T-cell (primary cell): ENCODE data around the gene ADGRE3. TPM values are rescaled to one million over a fixed set of nuclear protein-coding genes. Genes with fewer than 3 reads are reported as not detected.
A peak's percentile ranks its signal among the peaks of the same experiment; 100 is the strongest.

Source experiments
- ATAC-seq, 4 experiments: fragments of 200-7000 bp in 3 of 4; fragments of 150-1000 bp in 1 of 4; cut with Tn5 transposase; replicated peaks in 1 of 4; 1 replicate in 3 of 4; 2 replicates in 1 of 4; pipeline ENCODE4 v1.10.0; 2021; ENCODE audit warnings: moderate library complexity in 3 of 4, mild to moderate bottlenecking in 2 of 4, moderate number of reproducible peaks in 1 of 4
- CTCF ChIA-PET, 2 donors: fragments of 300-600 bp; sonication (Branson Sonifier 250); formaldehyde crosslinking; loops; one replicate each; lab custom pipeline; 2022; ENCODE audit warnings: antibody characterized with exemption in 2 of 2; lab: Charles Lee
- POLR2A ChIA-PET, 2 donors: fragments of 300-600 bp; sonication (Branson Sonifier 250); formaldehyde crosslinking; loops; one replicate each; lab custom pipeline; 2022; ENCODE audit warnings: antibody characterized with exemption in 2 of 2; lab: Charles Lee
- DNase-seq, 35 experiments: peaks; one replicate each; pipeline versions ENCODE4 v3.0.0 to v3.0.0-alpha.2; 2013 to 2023
- H3K27ac ChIP-seq: one replicate; pipeline ENCODE4 v1.5.1; 2013; ENCODE audit warnings: low read length
- H3K27me3 ChIP-seq, 2 experiments: replicated peaks in 1 of 2; 1 replicate in 1 of 2; 2 replicates in 1 of 2; pipeline versions ENCODE4 v1.6.1 to v1.7.0; 2013; ENCODE audit warnings: low read length in 1 of 2, mixed read lengths in 1 of 2; ENCODE audit not compliant: control insufficient read depth in 2 of 2, insufficient read depth in 2 of 2; ENCODE audit errors: extremely low read depth in 1 of 2
- H3K36me3 ChIP-seq, 2 donors: 1 replicate in 1 of 2; 2 replicates in 1 of 2; pipeline versions ENCODE4 v1.6.1 to v1.7.0; 2013; ENCODE audit warnings: low read length in 1 of 2; ENCODE audit not compliant: control insufficient read depth in 2 of 2, insufficient read depth in 1 of 2; ENCODE audit errors: extremely low read depth in 1 of 2
- H3K4me1 ChIP-seq, 2 experiments: 1 replicate in 1 of 2; 2 replicates in 1 of 2; pipeline versions ENCODE4 v1.6.1 to v1.7.0; 2013; ENCODE audit warnings: low read length in 2 of 2, mixed read lengths in 1 of 2; ENCODE audit not compliant: insufficient read depth in 2 of 2, control insufficient read depth in 1 of 2; ENCODE audit errors: extremely low read depth in 1 of 2
- H3K4me3 ChIP-seq, 2 donors: 1 replicate in 1 of 2; 2 replicates in 1 of 2; pipeline versions ENCODE4 v1.5.1 to v1.7.0; 2013; ENCODE audit warnings: mild to moderate bottlenecking in 2 of 2, low read length in 1 of 2, moderate library complexity in 1 of 2; ENCODE audit not compliant: control insufficient read depth in 1 of 2; ENCODE audit errors: extremely low read depth in 1 of 2
- H3K9me3 ChIP-seq: 2 replicates; pipeline ENCODE4 v1.7.0; 2013
- H3K27ac Mint-ChIP-seq, 2 donors: one replicate each; pipeline ENCODE4 v1.8.0; 2020 to 2021; ENCODE audit warnings: mild to moderate bottlenecking in 2 of 2, mixed read lengths in 2 of 2
- H3K27me3 Mint-ChIP-seq, 2 donors: one replicate each; pipeline ENCODE4 v1.8.0; 2021 to 2022; ENCODE audit warnings: mixed read lengths in 2 of 2
- H3K36me3 Mint-ChIP-seq: one replicate; pipeline ENCODE4 v1.8.0; 2021; ENCODE audit warnings: mixed read lengths
- H3K4me1 Mint-ChIP-seq, 3 donors: one replicate each; pipeline ENCODE4 v1.8.0; 2020 to 2022; ENCODE audit warnings: mixed read lengths in 3 of 3, mild to moderate bottlenecking in 1 of 3
- H3K4me3 Mint-ChIP-seq, 3 donors: one replicate each; pipeline ENCODE4 v1.8.0; 2020 to 2022; ENCODE audit warnings: mild to moderate bottlenecking in 3 of 3, mixed read lengths in 3 of 3, moderate library complexity in 3 of 3
- H3K9me3 Mint-ChIP-seq, 3 donors: one replicate each; pipeline ENCODE4 v1.8.0; 2020 to 2022; ENCODE audit warnings: mixed read lengths in 3 of 3
- WGBS: methylation state at CpG from one replicate; pipeline ENCODE4 v1.1.5; 2013; ENCODE audit warnings: missing lambda C conversion rate; ENCODE audit not compliant: insufficient coverage; 5-methylcytosine and 5-hydroxymethylcytosine counted together
- total RNA-seq, 35 experiments: library from RNA in 6 of 35; stranded (reverse) in 6 of 35; fragments of 120-200 nt in 1 of 35; gene quantifications; one replicate each; pipeline versions ENCODE4 v1.2.1 to v1.2.4 and lab custom pipeline; 2013 to 2026

The ADGRE3 gene
- total RNA-seq, 5 donors from 2014 or later (not counting 1 experiment from before 2014, with no cell fraction given): not detected

- H3K36me3 ChIP-seq: no peaks in the 10 kb centered on the region
- Mint-ChIP-seq H3K36me3 (no peaks in the 10 kb centered on the region), H3K4me1 (peaks cover 0 to 6% (median 0%) of the 10 kb centered on the region in 3 donors), H3K9me3 (no peaks in the 10 kb centered on the region), H3K27me3 (peaks cover 0 to 4% of the 10 kb centered on the region in 2 donors), H3K27ac (peak within 1 kb of the TSS in 1 of 2 donors; percentile 31), H3K4me3 (peak within 1 kb of the TSS in 1 of 3 donors; percentile 79)
- ATAC-seq: no peak
- no peaks in the 10 kb centered on the region for H3K27me3 ChIP-seq
- no peaks in the 10 kb centered on the region for H3K9me3 ChIP-seq
- ChIA-PET POLR2A (no interaction called here), CTCF (no interaction called here)
- no peak within 1 kb of the TSS for H3K4me3 ChIP-seq
- 36% methylated on average over 4 of the region's 6 CpGs for WGBS
- DNase-seq: peak in 1 of 35 experiments; percentile 21
- H3K27ac ChIP-seq: no peak within 1 kb of the TSS
- H3K4me1 ChIP-seq: no peaks in the 10 kb centered on the region
Measured at GRCh38 chr19:14582894-14583340, 91.7 kb downstream of the ADGRE3 start, which contains the start of gene CLEC17A. CLEC17A (plus strand) TSS chr19:14583084; CDS start chr19:14583161, 77 bp downstream.

- no peak for ATAC-seq
Measured at GRCh38 chr19:14580623-14581237, 93.9 kb downstream of the ADGRE3 start.

GRCh38 chr19:14577885-14578427 is 96.7 kb downstream of the ADGRE3 start:
- CTCF ChIA-PET: interaction anchor here in 1 of 2 donors (1.1 kb wide), 1 partner anchor 107 kb away, joined by 3 read pairs; no protein-coding TSS in a partner anchor
- Mint-ChIP-seq H3K27ac (no peak overlapping the region), H3K4me1 (peaks cover 6 to 14% (median 12%) of the 10 kb centered on the region in 3 donors), H3K36me3 (no peaks in the 10 kb centered on the region), H3K9me3 (no peaks in the 10 kb centered on the region), H3K27me3 (no peaks in the 10 kb centered on the region), H3K4me3 (no peak overlapping the region)
- H3K27ac ChIP-seq: no peak overlapping the region
- H3K4me1 ChIP-seq: peaks cover 0 to 6% of the 10 kb centered on the region in 2 experiments
- H3K36me3 ChIP-seq: no peaks in the 10 kb centered on the region
- H3K27me3 ChIP-seq: no peaks in the 10 kb centered on the region
- DNase-seq (no peak), ATAC-seq (no peak)
- H3K9me3 ChIP-seq: no peaks in the 10 kb centered on the region
- POLR2A ChIA-PET: interaction anchor here in 1 of 2 donors (0.6 kb wide), 1 partner anchor 116 kb away, joined by 4 read pairs; no protein-coding TSS in a partner anchor
- H3K4me3 ChIP-seq: no peak overlapping the region
- WGBS: 68% methylated on average over 3 of the region's 6 CpGs

More at GRCh38 chr19:14580623-14581237, 93.9 kb downstream of the ADGRE3 start:
- no peaks in the 10 kb centered on the region for H3K27me3 Mint-ChIP-seq
- Histone ChIP-seq H3K27me3 (no peaks in the 10 kb centered on the region), H3K4me1 (no peaks in the 10 kb centered on the region), H3K36me3 (no peaks in the 10 kb centered on the region), H3K4me3 (no peak overlapping the region), H3K27ac (no peak overlapping the region), H3K9me3 (no peaks in the 10 kb centered on the region)
- CTCF ChIA-PET: no interaction called here
- POLR2A ChIA-PET: no interaction called here
- no peaks in the 10 kb centered on the region for H3K36me3 Mint-ChIP-seq
- no CpG with 5 or more reads among the region's 6 CpGs for WGBS
- no peaks in the 10 kb centered on the region for H3K9me3 Mint-ChIP-seq
- no peak for DNase-seq
- no peak overlapping the region for H3K27ac Mint-ChIP-seq
- H3K4me3 Mint-ChIP-seq: no peak overlapping the region
- H3K4me1 Mint-ChIP-seq: peaks cover 0 to 8% (median 0%) of the 10 kb centered on the region in 3 donors

DNA sequence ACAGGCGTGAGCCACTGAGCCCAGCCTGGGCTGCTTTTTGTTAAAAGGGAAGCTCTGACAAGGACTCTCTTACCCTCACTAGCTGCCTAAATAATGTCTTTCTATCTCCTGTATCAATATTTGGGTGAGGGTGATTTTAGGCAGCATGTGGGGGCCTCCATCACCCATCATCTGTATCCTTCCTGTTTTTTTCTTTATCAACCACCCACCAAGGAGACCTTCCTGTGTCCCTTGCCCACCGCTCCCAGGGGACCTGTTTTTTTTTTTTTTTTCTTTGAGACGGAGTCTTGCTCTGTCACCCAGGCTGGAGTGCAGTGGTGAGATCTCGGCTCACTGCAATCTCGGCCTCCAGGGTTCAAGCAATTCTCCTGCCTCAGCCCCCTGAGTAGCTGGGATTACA is 97.4 kb downstream of the ADGRE3 start:
- H3K4me3 ChIP-seq: no peak overlapping the region
- H3K27me3 ChIP-seq: no peaks in the 10 kb centered on the region
- no peaks in the 10 kb centered on the region for H3K9me3 Mint-ChIP-seq
- peaks cover 6 to 13% (median 12%) of the 10 kb centered on the region in 3 donors for H3K4me1 Mint-ChIP-seq
- H3K4me3 Mint-ChIP-seq: no peak overlapping the region
- no peak overlapping the region for H3K27ac Mint-ChIP-seq
- no peak overlapping the region for H3K27ac ChIP-seq
- ATAC-seq (no peak), DNase-seq (no peak)
- CTCF ChIA-PET: interaction anchor here (0.6 to 1.1 kb wide), 3 partner anchors 95 to 831 kb away, joined by 3 to 4 read pairs (median 3); no protein-coding TSS in a partner anchor
- H3K27me3 Mint-ChIP-seq: no peaks in the 10 kb centered on the region
- H3K36me3 ChIP-seq: no peaks in the 10 kb centered on the region
- POLR2A ChIA-PET: interaction anchor here in 1 of 2 donors (0.6 kb wide), 1 partner anchor 116 kb away, joined by 4 read pairs; no protein-coding TSS in a partner anchor
- H3K36me3 Mint-ChIP-seq: no peaks in the 10 kb centered on the region
- H3K4me1 ChIP-seq: peaks cover 0 to 9% of the 10 kb centered on the region in 2 experiments
- no peaks in the 10 kb centered on the region for H3K9me3 ChIP-seq
- no CpG with 5 or more reads among the region's 5 CpGs for WGBS

DNA sequence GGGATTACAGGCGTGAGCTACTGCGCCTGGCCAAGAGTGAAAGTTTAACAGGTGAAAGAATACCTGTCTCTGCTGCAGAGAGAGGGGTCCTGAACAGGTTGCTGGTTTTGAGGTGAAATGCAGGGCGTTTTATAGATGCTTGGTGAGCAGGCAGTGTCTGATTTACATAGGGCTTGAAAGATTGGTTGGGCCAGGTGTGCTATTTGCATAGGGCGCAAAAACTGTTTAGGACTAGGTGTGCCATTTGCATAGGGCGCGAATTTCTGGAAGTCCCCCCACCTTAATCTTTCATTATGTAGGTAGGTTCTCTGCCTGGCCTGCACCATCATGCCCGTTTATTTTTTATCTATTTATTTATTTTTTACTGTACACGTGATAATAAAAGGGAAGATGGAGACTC is 98.3 kb downstream of the ADGRE3 start:
- Histone ChIP-seq H3K27ac (no peak overlapping the region), H3K36me3 (no peaks in the 10 kb centered on the region), H3K27me3 (peaks cover 0 to 4% of the 10 kb centered on the region in 2 experiments), H3K4me1 (peaks cover 0 to 16% of the 10 kb centered on the region in 2 experiments), H3K4me3 (no peak overlapping the region), H3K9me3 (no peaks in the 10 kb centered on the region)
- no peaks in the 10 kb centered on the region for H3K27me3 Mint-ChIP-seq
- WGBS: 100% methylated on average over 2 of the region's 8 CpGs
- H3K4me3 Mint-ChIP-seq: no peak overlapping the region
- H3K4me1 Mint-ChIP-seq: peaks cover 13 to 20% (median 18%) of the 10 kb centered on the region in 3 donors
- ChIA-PET CTCF (interaction anchor here in 1 of 2 donors (0.7 kb wide), 1 partner anchor 1519 kb away, joined by 3 read pairs; no protein-coding TSS in a partner anchor), POLR2A (interaction anchor here in 1 of 2 donors (0.7 kb wide), 1 partner anchor 8 kb away, joined by 3 read pairs; no protein-coding TSS in a partner anchor)
- H3K27ac Mint-ChIP-seq: no peak overlapping the region
- no peaks in the 10 kb centered on the region for H3K36me3 Mint-ChIP-seq
- no peaks in the 10 kb centered on the region for H3K9me3 Mint-ChIP-seq
- DNase-seq (no peak), ATAC-seq (no peak)

- H3K36me3 Mint-ChIP-seq: no peaks in the 10 kb centered on the region
- ChIA-PET POLR2A (no interaction called here), CTCF (interaction anchor here (2.3 to 3.1 kb wide), 2 partner anchors 112 to 114 kb away, joined by 10 to 19 read pairs; partner anchors contain the start of gene ZNF333 (in 1 of the 2))
- ATAC-seq (no peak), DNase-seq (no peak)
- Histone ChIP-seq H3K27ac (no peak overlapping the region), H3K4me3 (no peak overlapping the region), H3K4me1 (peaks cover 4 to 25% of the 10 kb centered on the region in 2 experiments), H3K27me3 (peaks cover 0 to 4% of the 10 kb centered on the region in 2 experiments), H3K9me3 (no peaks in the 10 kb centered on the region), H3K36me3 (no peaks in the 10 kb centered on the region)
- no peak overlapping the region for H3K27ac Mint-ChIP-seq
- H3K9me3 Mint-ChIP-seq: no peaks in the 10 kb centered on the region
- no peak overlapping the region for H3K4me3 Mint-ChIP-seq
- no peaks in the 10 kb centered on the region for H3K27me3 Mint-ChIP-seq
- peaks cover 22 to 28% (median 25%) of the 10 kb centered on the region in 3 donors for H3K4me1 Mint-ChIP-seq
- 90% methylated on average over 2 of the region's 6 CpGs for WGBS
Measured at GRCh38 chr19:14575428-14575980, 99.1 kb downstream of the ADGRE3 start.
